Inferior parietal cortex (tissue), 1 donor: ENCODE data around the gene HBP1.
"Not testable (repeated sequence)": the region's sequence is repeated elsewhere in the genome, so short reads cannot be mapped to it uniquely, and the experiment has no call there.

Experiments
- DNase-seq: peaks from one replicate; pipeline ENCODE4 v3.0.0-alpha.2; 2016; ENCODE audit errors: extremely low spot score

Gene HBP1

DNA sequence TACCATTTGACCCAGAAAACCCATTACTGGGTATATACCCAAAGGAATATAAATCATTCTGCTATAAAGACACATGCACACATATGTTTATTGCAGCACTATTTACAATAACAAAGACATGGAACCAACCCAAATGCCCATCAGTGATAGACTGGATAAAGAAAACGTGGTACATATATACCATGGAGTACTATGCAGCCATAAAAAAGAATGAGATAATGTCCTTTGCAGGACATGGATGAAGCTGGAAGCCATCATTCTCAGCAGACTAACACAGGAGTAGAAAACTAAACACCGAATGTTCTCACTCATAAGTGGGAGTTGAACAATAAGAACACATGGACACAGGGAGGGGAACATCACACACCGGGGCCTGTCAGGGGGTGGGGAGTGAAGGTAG lies 13.1 kb upstream of the HBP1 start:
- DNase-seq, result not testable (repeated sequence)

DNA sequence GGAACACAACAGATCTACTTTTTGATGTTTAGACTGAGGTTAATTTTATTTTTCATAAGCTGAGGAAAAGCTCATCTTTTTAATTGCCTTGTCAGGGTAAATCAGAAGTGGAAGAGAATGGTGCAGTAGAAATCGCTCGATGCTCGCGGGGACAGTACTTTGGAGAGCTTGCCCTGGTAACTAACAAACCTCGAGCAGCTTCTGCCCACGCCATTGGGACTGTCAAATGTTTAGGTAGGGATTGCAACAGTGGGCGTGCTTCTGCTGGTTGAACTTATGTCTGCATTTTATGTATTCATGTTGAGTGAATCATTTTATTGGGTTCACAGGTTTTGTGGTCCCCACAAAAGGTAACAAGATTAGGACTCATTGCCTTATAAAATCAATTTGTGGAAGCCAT lies 11.7 kb upstream of the HBP1 start:
- no peak for DNase-seq

DNA sequence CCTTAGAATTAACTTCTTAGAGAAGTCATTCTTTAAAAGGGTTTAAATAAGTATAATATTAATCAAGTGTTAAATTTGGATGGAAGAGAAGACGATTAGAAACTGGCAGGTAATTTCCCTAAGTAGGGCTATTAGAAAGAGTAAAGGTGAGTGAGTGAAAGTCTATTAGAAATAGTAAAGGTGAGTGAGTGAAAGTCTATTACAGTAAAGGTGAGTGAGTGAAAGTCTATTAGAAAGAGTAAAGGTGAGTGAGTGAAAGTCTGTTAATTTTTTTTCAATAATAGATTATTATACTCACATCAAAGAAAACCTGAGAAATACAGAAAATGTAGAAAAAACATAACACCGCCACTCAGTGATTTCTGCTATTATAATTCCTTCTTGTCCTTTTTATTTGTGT lies 10.8 kb upstream of the HBP1 start:
- DNase-seq, result no peak

DNA sequence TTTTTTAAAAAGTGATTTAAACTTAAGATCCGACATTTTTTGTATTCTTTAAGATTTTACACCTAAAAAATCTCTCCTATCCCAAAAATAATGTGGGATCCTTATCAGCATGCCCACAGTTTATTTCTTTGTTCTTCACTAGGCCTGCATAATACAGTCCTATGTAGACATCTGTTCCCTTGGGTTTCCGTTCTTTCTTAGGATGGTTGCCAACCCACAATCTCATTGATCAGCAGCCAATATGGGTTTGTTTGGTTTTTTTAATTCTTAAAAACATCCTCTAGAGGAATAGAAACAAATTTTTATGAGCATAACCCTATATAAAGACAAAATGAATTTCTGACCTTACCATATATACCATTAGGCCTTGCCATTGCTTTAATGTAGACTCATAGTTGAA lies 8.4 kb upstream of the HBP1 start:
- DNase-seq, result no peak

DNA sequence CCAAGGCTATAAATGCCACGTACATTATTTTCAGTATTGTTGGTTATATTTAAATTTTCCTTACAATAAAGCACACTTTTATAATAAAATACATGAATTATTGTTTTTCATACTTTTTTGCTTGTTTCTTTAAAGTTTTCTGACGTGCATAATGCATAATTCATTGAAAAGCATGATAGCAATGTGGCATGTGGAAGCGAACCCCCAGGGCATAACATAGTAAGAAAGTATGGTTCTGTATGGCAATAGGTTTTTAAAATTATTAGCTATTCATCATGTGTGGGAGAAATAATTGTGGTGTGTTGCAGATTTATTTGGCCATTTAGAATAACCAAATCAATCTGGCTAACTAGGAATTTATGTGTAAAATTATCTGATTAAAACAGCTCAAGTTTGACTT lies 7.4 kb upstream of the HBP1 start:
- DNase-seq, result no peak

DNA sequence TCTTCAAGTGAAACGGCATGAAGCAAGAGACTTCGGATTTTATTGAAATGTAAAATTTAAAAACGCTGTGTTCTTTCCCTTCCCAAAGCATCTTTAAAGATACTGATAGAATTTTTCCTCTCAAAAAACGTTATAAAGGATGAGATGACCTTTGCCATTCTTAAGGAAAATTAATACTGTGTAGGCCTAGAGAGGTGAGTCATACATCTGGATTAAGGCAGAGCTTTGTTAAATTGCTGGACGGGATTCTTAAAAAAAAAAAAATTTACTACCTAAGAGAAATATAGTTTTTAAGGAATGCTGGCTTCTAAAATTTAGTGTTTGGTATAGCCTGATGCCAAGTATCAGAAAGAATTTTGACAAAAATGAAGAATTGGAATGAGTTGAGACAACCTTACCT lies 6.3 kb upstream of the HBP1 start:
- DNase-seq, result no peak

DNA sequence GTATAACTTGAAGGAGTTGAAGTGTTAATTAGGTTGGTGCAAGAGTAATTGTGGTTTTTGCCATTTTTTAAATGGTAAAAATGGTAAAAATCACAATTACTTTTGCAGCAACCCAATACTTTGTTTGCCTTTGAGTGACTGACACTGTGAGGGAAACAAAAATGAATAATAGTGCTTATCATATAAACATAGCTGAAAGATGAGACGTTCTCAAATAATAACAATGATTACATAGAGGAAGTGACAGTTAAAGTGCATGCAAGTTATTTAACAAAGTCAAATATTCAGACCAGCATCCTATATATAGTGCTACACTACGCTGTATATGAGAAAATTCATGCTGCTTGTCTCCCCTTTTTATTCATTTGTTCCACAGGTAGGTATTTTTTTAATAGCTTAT lies 4.7 kb upstream of the HBP1 start:
- no peak for DNase-seq

DNA sequence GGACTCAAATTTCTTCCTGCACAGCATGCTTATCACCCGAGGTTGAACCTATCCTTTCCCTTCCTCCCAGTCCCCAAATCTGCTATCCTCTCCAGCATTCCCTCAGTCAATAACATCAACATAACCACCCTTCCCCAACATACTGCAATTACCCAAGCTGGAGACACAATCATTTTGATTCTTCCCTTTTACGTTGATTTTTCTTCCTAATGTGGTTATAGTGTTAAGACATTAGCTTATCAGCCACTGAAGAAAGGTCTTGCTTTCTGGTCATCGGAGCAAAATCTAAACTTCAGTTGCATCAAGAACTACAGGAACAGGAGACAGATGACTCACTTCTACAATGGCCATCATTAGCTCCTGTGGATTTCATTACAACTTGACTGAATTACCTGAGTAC lies 3.5 kb upstream of the HBP1 start:
- no peak for DNase-seq

DNA sequence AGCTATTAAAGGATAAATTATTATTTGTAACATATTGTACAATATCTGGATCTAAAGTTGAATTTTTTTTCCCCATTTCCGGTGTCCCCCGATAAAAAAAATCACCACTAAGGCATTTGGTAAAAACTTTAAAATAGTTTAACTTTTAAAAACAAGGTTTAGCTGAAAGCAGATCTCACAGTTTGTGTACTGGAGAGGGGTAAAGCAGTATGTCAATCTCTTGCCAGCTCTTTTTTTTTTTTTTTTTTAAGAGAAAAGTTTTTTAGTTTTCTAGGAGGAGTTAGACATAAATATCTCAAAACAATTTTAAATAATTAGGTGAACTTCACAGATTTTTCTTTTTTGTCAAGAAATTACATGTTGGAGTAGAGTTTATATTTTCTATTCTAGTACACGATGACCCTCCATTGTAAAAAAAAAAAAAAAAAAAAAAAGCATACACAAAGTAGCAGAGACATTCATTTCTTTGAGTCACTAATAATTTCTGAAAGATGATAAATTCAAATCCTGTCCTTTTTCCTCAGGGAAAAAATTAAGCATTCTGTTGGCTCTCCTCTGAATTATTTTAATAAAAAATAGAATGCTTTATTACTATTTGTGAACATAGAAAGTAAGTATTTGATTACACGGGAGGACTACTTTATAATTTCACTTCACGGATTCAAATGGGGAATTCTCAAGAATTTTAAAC lies 1.9 kb upstream of the HBP1 start:
- no peak for DNase-seq

DNA sequence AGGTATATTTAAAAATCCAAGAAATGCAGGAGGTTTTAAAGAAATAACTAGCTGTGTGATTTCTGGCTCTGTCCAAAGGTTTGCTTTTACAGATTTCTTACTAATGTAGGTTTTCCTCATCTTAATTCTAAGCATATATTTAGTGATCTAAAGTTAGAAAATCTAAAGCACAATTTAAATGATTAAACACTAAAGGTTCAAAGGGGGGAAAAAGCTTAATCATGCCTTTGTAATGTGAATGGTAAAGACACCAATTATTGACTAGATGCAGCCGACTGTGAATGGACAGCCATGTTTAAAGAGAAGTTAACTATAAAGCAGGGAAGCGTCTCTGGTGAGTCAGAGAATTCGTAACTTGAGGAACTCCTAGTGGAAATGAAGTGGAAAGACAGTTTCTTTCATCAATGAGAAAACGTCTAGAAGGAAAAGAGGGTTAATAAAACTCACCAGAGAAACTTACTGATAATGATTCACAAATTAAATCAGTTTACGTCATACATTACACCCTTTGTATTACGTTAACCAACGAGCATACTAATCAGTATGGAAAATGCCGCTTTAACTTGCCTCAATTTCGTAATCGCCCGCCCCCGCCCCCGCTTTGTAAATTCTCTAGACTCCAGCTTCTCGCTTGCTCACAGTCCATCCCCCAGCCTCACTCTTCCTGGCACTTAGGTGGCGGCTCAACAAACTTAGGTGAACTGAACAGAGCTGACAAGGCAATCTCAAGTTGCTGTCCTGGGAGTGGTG lies 1.1 kb upstream of the HBP1 start:
- peak; percentile 82 for DNase-seq

DNA sequence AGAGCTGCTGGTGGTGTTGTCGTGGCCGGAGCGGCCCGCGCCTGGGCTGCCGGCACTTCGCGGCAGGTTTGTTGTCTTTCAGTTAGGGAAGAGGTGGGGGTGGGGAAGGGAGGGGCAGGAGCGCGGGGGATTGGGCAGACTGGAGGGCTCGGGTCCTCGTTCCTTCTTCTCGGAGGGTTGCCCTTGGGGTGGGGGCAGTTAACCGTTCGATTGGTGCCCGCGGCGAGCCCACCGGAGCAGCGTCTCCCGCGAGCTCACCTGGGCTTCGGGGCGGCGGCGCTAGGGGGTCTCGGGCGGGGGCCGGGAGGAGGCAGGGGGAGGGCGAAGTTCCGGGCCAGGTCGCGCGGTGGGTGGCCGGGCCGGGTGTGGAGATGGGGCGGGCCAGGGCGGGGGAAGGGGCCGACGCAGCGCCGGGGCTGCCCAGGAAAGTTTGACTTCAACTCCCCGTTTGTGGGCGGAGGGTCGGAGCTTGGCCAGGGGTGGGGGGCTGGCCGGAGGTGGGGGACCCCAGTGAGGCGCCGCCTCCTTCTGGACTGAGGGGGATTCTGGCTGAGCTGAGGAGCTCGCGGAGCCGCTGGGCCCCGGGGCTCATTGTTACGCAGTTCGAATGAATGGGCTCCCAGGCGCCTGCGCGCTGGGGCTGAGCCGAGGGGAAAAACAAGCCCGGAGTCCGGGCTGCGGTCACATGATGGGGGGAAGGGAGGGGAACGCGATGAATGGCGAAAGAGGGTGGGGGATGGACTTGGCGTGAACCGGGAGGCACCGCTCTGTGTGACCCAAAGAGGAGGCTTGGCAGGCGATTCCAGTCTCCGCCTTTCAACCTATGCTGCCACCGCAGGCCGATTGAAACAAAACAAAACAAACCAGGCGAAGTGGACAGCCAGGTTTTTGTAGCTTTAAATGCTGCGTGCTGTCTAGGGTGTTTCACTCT lies 582 bp downstream of the HBP1 start:
- peak; percentile 96 for DNase-seq

DNA sequence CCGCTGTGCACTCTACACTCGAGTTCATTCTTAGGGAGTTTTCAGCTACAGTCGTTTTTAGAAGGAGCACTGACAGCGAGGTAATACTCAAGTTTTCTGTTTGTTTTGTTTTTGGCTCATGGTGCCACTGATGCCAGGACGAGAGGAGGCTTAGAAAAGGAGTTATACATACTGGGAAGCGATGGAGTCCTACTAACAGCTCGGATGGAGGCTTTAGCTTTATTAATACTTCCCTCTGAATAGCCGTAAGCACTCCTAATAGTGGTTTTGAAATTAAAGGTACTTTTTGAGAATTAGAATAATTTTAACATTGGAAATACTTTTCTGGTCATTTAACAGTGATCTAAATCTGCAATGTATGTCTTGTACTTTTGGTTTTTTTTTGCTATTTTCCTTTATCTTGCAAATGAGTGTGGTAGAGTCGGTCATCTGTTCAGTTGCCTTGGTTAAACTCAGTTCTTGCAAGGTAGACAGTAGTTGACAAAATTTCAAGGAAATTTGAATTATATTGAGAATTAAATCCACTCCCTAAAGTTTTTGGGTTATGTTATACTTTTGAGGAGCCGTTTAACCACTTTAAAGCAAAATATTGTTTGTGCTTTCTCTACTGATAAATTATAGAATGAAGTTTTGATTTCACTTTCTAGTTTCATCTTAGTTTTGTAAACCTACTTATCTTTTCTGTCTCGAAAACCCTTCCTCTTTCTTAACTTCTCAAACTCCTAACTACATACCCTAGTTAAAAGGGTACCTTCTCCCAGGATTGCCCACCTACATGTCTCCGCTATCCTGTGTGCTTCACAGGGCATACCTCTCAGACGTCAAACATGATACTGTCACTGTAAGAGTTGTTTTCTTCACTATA lies 1.5 kb downstream of the HBP1 start:
- DNase-seq, result no peak

DNA sequence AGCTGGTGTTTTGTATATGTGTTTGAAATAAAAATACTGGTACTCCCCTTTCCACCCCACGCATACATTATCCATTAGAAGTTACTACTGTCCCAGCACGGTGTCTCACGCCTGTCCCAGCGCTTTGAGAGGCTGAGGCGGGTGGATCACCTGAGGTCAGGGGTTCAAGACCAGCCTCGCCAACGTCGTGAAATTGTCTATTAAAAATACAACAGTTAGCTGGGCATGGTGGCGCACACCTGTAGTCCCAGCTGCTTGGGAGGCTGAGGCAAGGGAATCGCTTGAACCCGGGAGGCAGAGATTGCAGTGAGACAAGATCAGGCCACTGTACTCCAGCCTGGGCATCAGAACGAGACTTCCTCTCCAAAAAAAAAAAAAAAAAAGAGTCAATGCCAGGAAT lies 2.7 kb downstream of the HBP1 start:
- DNase-seq, result no peak

DNA sequence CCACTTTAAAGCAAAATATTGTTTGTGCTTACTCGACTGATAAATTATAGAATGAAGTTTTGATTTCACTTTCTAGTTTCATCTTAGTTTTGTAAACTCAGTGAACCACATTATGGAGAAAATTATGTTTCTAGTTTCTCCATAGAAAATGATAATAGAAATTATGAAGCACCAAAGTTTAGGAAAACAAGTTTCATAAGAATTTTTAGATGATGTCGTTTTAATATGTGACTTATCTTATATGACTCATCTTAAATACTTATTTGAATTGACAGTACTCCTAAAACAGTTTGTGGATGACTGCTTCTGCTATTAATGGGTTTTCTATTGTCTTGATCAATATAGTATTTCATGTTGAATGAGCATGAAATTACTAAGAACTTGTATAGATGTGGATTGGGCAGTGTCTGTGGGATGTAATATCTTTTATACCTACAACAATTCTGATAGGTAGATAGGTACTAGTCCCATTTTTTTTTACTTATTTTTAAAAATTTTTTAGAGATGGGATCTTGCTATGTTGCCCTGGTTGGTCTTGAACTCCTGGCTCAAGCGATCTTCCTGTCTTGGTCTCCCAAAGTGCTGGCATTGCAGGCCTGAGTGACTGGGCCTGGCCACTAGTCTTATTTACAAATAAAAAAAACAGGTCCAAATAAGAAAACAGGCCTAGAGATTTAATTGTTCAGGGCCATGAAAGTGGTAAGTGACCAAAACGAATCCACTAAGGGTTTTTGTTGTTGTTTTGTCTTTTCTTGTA lies 3.7 kb downstream of the HBP1 start:
- no peak for DNase-seq

DNA sequence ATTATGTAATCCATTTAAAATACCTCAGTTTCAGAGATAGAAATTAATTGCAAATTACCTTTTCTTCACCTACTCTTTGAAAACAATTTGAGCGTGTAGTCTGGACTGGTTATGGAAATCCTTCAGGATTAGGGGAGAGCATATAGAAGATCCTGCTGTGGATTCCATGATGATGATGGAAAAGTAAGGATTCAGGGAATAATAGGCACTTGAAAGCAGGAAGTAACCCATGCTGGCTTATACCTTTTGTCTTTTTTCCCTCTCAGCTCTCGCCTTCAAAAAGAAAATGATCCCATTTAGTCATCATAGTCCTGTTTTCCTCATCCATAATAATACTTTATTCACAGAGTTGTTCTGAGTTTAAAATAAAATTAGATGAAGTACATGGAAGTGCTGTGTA lies 4.4 kb downstream of the HBP1 start:
- DNase-seq, result no peak

DNA sequence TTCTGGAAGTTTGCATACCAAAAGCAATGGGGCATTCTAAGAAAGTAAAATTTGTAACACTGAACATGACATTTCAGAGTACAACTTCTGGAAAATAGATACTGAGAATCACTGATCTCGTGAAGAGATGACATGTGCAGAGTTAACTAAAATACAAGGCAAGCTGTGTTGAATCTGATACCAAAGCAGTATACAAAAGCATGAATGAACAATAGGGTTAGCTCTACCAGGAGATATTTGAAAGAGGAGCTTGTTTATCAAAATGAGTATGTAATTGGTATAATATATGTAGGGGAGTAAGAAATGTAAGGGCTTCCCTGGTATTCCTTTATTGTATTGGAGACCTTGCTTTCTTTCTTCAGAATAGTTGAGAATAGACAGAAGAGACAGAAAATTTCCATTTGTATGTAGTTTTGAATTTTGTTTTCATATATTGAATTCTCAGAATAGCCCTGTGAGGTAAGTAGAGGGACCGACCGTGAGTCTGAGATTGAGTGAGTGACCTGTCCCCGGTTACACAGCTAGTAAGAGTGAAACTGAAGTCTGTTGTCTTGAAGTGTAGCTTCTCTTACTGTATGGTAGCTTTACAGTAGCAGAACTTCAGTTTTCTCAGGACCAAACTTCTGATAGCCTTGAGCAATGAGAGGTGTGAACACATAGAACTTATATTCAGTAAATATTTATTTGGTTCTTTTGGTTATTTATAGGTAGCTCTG lies 5.0 kb downstream of the HBP1 start:
- peak; percentile 45 for DNase-seq

DNA sequence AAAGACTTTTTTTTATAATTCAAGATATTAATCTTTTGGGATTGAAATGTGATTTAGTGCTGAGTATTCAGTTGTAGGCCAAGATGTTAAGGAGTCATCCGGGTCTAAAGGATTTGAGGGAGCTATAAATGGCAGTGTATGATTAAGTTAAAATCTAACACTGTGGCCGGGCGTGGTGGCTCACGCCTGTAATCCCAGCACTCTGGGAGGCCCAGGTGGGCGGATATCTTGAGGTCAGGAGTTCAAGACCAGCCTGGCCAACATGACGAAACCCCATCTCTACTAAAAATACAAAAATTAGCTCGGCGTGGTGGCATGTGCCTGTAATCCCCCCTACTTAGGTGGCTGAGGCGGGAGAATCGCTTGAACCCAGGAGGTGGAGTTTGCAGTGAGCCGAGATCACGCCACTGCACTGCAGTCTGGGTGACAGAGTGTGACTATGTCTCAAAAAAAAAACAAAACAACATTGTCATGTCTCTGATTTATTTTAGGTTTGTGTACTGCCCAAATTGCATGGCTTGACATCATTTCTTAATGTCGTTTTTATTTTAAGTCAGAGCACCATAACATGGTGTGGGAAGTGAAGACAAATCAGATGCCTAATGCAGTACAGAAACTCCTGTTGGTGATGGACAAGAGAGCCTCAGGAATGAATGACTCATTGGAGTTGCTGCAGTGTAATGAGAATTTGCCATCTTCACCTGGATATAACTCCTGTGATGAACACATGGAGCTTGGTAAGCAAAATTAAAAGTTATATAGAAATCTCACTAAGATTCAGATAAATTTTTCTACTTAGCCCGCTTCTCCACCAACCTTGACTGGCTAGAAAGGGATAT lies 10.7 kb downstream of the HBP1 start:
- no peak for DNase-seq

DNA sequence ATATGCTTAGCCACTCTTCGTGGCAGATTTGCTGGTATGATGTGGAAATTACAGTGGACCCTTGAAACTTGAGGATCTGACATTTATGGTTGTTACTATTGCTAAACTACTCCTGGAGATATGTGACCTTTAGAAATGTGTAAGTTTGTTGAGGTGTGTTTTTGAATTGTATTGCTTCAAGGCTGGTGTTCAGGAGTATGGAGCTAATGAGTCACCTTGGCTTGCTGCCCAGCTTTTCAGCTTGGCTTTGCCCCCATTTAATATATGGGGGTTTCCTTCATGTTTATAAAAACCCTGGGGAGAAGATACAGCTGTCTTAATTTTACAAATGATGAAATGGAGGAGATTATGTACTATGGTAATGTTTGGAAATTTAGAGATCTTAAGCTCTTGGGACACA lies 11.6 kb downstream of the HBP1 start:
- no peak for DNase-seq

DNA sequence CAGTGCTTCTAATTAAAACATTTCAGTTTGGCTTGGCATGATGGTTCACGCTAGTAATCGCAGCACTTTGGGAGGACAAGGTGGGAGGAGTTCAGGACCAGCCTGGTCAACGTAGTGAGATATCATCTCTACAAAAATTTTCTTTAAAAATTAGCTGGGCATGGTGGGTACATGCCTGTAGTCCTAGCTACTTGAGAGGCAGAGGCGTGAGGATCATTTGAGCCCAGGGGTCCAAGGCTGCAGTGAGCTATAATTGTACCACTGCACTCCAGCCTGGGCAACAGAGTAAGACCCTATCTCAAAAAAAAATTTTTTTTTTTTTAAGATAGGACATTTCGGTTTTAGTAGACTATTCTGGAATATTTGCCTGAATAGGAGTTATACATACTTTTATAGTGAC lies 12.4 kb downstream of the HBP1 start:
- no peak for DNase-seq
